ENCODE results near the gene PTPRN. TPM values are rescaled to one million over a fixed set of nuclear protein-coding genes. Genes with fewer than 3 reads are reported as not detected.

The PTPRN gene
- total RNA-seq, 1 donor from 2014 or later: not detected

DNA sequence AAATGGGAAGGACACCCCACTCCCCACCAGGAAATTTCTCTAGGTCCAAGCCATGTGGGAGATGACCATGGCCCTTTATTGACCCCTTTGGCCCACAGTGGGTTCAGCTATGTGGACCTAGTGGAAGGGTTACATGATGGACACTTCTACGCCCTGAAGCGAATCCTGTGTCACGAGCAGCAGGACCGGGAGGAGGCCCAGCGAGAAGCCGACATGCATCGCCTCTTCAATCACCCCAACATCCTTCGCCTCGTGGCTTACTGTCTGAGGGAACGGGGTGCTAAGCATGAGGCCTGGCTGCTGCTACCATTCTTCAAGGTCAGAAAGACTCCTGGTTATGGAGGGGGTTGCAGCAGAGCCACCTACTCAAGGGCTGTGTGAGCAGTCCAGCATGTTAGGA is 62.6 kb downstream of the PTPRN start:
- Mint-ChIP-seq H3K36me3 (ENCODE audit: low read depth) (peaks cover 47% of the 10 kb centered on the region), H3K9me3 (no peaks in the 10 kb centered on the region), H3K27me3 (no peaks in the 10 kb centered on the region), H3K4me1 (peaks cover 70% of the 10 kb centered on the region), H3K4me3 (peak overlapping the region; percentile 80), H3K27ac (peak overlapping the region; percentile 91)
- DNase-seq: peak; percentile 60
- intact Hi-C loops (cut with micrococcal nuclease): no loop called here

- Mint-ChIP-seq H3K36me3 (ENCODE audit: low read depth) (peaks cover 40% of the 10 kb centered on the region), H3K27me3 (no peaks in the 10 kb centered on the region), H3K4me1 (peaks cover 63% of the 10 kb centered on the region), H3K9me3 (no peaks in the 10 kb centered on the region), H3K4me3 (peak overlapping the region; percentile 80), H3K27ac (peak overlapping the region; percentile 99)
- peak; percentile 76 for DNase-seq
- intact Hi-C loops (cut with micrococcal nuclease): loop anchor here (1.0 to 2.0 kb wide), 5 partner anchors 7 to 351 kb away; partner anchors contain the start of genes ANKZF1, ATG9A, STK11IP and TUBA4A
Observed at GRCh38 chr2:219245899-219246230, 63.3 kb downstream of the PTPRN start.

GRCh38 chr2:219245148-219245898 is 63.9 kb downstream of the PTPRN start, which contains the start of the genes GLB1L and STK16:
Gene GLB1L (minus strand): TSS chr2:219245444. CDS start chr2:219243573, 1,871 bp downstream.
Gene STK16 (plus strand): TSS chr2:219245479. CDS start chr2:219246000, 521 bp downstream.
- peak within 1 kb of the TSS; percentile 80 for H3K4me3 Mint-ChIP-seq
- H3K9me3 Mint-ChIP-seq: no peaks in the 10 kb centered on the region
- H3K27ac Mint-ChIP-seq: peak within 1 kb of the TSS; percentile 99
- intact Hi-C loops (cut with micrococcal nuclease): loop anchor here (1.0 to 2.0 kb wide), 5 partner anchors 8 to 351 kb away; partner anchors contain the start of genes ANKZF1, ATG9A, STK11IP and TUBA4A
- DNase-seq: peak; percentile 98
- H3K4me1 Mint-ChIP-seq: peaks cover 58% of the 10 kb centered on the region
- no peaks in the 10 kb centered on the region for H3K27me3 Mint-ChIP-seq
- H3K36me3 Mint-ChIP-seq (ENCODE audit: low read depth): peaks cover 35% of the 10 kb centered on the region

DNA sequence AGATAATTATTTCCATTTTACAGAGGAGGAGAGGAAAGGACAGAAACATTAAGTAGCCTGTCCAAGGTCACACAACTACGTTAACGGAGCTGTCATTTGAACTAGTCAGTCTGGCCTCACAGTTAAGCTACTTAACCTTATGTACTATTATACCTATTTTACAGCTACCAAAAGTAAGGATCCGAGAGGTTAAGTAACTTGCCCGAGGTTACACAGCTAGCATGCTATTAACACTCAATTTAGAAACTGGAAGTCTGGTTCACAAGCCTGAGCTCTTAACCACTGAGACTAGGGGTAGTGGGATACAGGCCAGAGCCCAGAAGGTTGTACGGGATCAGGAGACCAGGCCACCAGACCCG is 64.4 kb downstream of the PTPRN start:
- H3K27ac Mint-ChIP-seq: peak overlapping the region; percentile 99
- no peak for DNase-seq
- no peaks in the 10 kb centered on the region for H3K27me3 Mint-ChIP-seq
- no peaks in the 10 kb centered on the region for H3K9me3 Mint-ChIP-seq
- peaks cover 30% of the 10 kb centered on the region for H3K36me3 Mint-ChIP-seq (ENCODE audit: low read depth)
- H3K4me3 Mint-ChIP-seq: peak overlapping the region; percentile 80
- peaks cover 52% of the 10 kb centered on the region for H3K4me1 Mint-ChIP-seq
- intact Hi-C loops (cut with micrococcal nuclease): loop anchor here (1.0 to 2.0 kb wide), 5 partner anchors 9 to 352 kb away; partner anchors contain the start of genes ANKZF1, ATG9A, STK11IP and TUBA4A

DNA sequence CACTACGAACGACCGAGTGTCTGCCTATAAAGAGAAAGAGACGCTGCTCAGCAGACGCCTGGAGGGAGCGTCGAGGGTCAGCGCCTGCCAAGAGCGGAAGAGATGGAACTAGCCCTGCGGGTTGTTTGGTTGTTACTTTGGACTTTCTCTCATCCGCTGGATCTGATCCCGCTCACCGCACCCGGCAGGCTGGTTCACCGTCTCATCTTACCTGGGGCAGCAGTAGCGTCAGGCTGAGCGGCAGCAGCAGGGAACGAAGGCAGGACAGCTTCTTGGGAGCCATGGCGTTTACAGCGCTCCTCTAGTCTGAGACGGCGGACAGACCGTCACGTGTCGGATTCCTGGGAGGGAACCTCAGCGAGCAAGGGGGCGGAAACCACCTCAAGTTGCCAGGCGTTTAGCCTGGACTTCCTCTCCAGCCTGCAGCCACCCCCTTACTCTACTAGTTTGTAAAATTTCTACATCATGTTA is 65.9 kb downstream of the PTPRN start:
- Mint-ChIP-seq H3K36me3 (ENCODE audit: low read depth) (peaks cover 24% of the 10 kb centered on the region), H3K4me3 (peak overlapping the region; percentile 66), H3K4me1 (peaks cover 39% of the 10 kb centered on the region), H3K27me3 (no peaks in the 10 kb centered on the region), H3K9me3 (no peaks in the 10 kb centered on the region), H3K27ac (peak overlapping the region; percentile 48)
- no peak for DNase-seq
- intact Hi-C loops (cut with micrococcal nuclease): no loop called here

Other genes starting within 250 kb of the PTPRN start
- not detected in 2 replicates for gene IHH, start 248.5 kb downstream of the PTPRN start, total RNA-seq
- gene NHEJ1, start 148.6 kb downstream of the PTPRN start, total RNA-seq: 20.7 and 22.8 TPM in 2 replicates
- gene SLC23A3, start 139.4 kb downstream of the PTPRN start, total RNA-seq: 1.8 and 2.3 TPM in 2 replicates
- 62.0 and 62.6 TPM in 2 replicates for gene CNPPD1, start 132.5 kb downstream of the PTPRN start, total RNA-seq
- 54.1 and 57.4 TPM in 2 replicates for gene RETREG2, start 131.1 kb downstream of the PTPRN start, total RNA-seq
- 36.7 and 37.4 TPM in 2 replicates for gene ZFAND2B, start 102.6 kb downstream of the PTPRN start, total RNA-seq
- 28.8 TPM in 2 replicates for gene ABCB6, start 90.4 kb downstream of the PTPRN start, total RNA-seq
- 61.6 and 67.2 TPM in 2 replicates for gene ATG9A, start 79.8 kb downstream of the PTPRN start, total RNA-seq
- 144 and 149 TPM in 2 replicates for gene ANKZF1, start 79.6 kb downstream of the PTPRN start, total RNA-seq
- gene GLB1L, start 64.0 kb downstream of the PTPRN start, total RNA-seq: 4.6 and 4.9 TPM in 2 replicates
- 29.1 and 31.7 TPM in 2 replicates for gene STK16, start 63.9 kb downstream of the PTPRN start, total RNA-seq
- not detected in 2 replicates for gene TUBA4B, start 56.2 kb downstream of the PTPRN start, total RNA-seq
- 235 and 240 TPM in 2 replicates for gene TUBA4A, start 55.5 kb downstream of the PTPRN start, total RNA-seq
- gene DNAJB2, start 30.0 kb downstream of the PTPRN start, total RNA-seq: 49.7 and 52.4 TPM in 2 replicates
- gene RESP18, start 23.3 kb upstream of the PTPRN start, total RNA-seq: not detected in 2 replicates
- 129 and 148 TPM in 2 replicates for gene DNPEP, start 78.5 kb upstream of the PTPRN start, total RNA-seq
- gene DES, start 109.0 kb upstream of the PTPRN start, total RNA-seq: not detected in 2 replicates
- 0.07 TPM in 1 of 2 replicates, not detected in the other for gene SPEG, start 125.4 kb upstream of the PTPRN start, total RNA-seq
- gene GMPPA, start 189.5 kb upstream of the PTPRN start, total RNA-seq: 45.5 and 46.0 TPM in 2 replicates
- not detected in 2 replicates for gene ASIC4, start 205.1 kb upstream of the PTPRN start, total RNA-seq
- 37.8 and 38.3 TPM in 2 replicates for gene CHPF, start 234.4 kb upstream of the PTPRN start, total RNA-seq
- gene TMEM198, start 234.6 kb upstream of the PTPRN start, total RNA-seq: 3.1 and 3.4 TPM in 2 replicates